HepG2 (cell line): ENCODE measurements around the gene PRCD. TPM values are rescaled to one million over a fixed set of nuclear protein-coding genes. Genes with fewer than 3 reads are reported as not detected.
A peak's percentile ranks its signal among the peaks of the same experiment; 100 is the strongest.

Experiments
- BCL6 ChIP-seq: IDR thresholded peaks from 2 replicates; pipeline ENCODE4 v1.6.1; 2016; ENCODE audit warnings: missing genetic modification reagents, missing compliant biosample characterization
- BRD4 ChIP-seq: sonication (generic); formaldehyde crosslinking; IDR thresholded peaks from 2 replicates; pipeline ENCODE4 v1.4.0; 2020; ENCODE audit warnings: missing genetic modification reagents
- DMTF1 ChIP-seq: sonication (generic); formaldehyde crosslinking; IDR thresholded peaks from 2 replicates; pipeline ENCODE4 v1.4.0; 2020; ENCODE audit warnings: mild to moderate bottlenecking, missing genetic modification reagents
- FOXP4 ChIP-seq: sonication (generic); formaldehyde crosslinking; IDR thresholded peaks from 2 replicates; pipeline ENCODE4 v1.4.0; 2020; ENCODE audit warnings: missing genetic modification reagents
- HMG20A ChIP-seq: IDR thresholded peaks from 2 replicates; pipeline ENCODE4 v1.6.1; 2016; ENCODE audit warnings: borderline replicate concordance
- MNT ChIP-seq: fragments of 450-650 bp; IDR thresholded peaks from 2 replicates; pipeline ENCODE4 v1.6.1; 2016
- MXD1 ChIP-seq: sonication (generic); formaldehyde crosslinking; IDR thresholded peaks from 2 replicates; pipeline ENCODE4 v1.4.0; 2020; ENCODE audit warnings: mild to moderate bottlenecking, missing genetic modification reagents
- RARA ChIP-seq: IDR thresholded peaks from 2 replicates; pipeline ENCODE4 v1.6.1; 2016; ENCODE audit warnings: missing genetic modification reagents, missing compliant biosample characterization
- REPIN1 ChIP-seq: sonication (generic); formaldehyde crosslinking; IDR thresholded peaks from 2 replicates; pipeline ENCODE4 v1.8.0; 2022; ENCODE audit warnings: missing genetic modification reagents, low read depth, mild to moderate bottlenecking, borderline replicate concordance
- RFX3 ChIP-seq: IDR thresholded peaks from 2 replicates; pipeline ENCODE4 v1.6.1; 2016; ENCODE audit warnings: missing biosample characterization, missing genetic modification reagents
- RFXAP ChIP-seq: sonication (generic); formaldehyde crosslinking; IDR thresholded peaks from 2 replicates; pipeline ENCODE4 v1.4.0; 2020; ENCODE audit warnings: missing genetic modification reagents, borderline replicate concordance
- RXRA ChIP-seq: sonication (generic); formaldehyde crosslinking; IDR thresholded peaks from 2 replicates; pipeline ENCODE4 v1.5.1; 2020; ENCODE audit warnings: missing genetic modification reagents
- ZMYM4 ChIP-seq: sonication (generic); formaldehyde crosslinking; IDR thresholded peaks from 2 replicates; pipeline ENCODE4 v1.8.1; 2023; ENCODE audit warnings: mild to moderate bottlenecking, missing genetic modification reagents
- ZNF770 ChIP-seq: sonication (generic); formaldehyde crosslinking; IDR thresholded peaks from 2 replicates; pipeline ENCODE4 v1.5.0; 2020; ENCODE audit warnings: mild to moderate bottlenecking, missing genetic modification reagents
- ZUFSP ChIP-seq: sonication (generic); formaldehyde crosslinking; IDR thresholded peaks from 2 replicates; pipeline ENCODE4 v1.9.0; 2021; ENCODE audit warnings: missing genetic modification reagents, mild to moderate bottlenecking, borderline replicate concordance
- polyA plus RNA-seq, 8 experiments: library from polyadenylated mRNA; depleted of rRNA in 3 of 8; stranded (reverse) in 7 of 8; unstranded in 1 of 8; fragments of >200 nt; fragmentation: Illumina TruSeq in 4 of 8; extraction: Trizol in 4 of 8; gene quantifications; 2 replicates each; pipeline versions ENCODE4 v1.2.1 to v1.2.3, GENCODE V29; 2011 to 2016; ENCODE audit warnings: low read depth in 4 of 8, missing spikeins in 1 of 8, mixed read lengths in 1 of 8; ENCODE audit not compliant: insufficient read depth in 1 of 8
- total RNA-seq, 5 experiments: library from RNA; depleted of rRNA; stranded (reverse); fragments of >200 nt; fragmentation: Illumina TruSeq; extraction: Trizol; gene quantifications; 2 replicates each; pipeline ENCODE4 v1.2.3, GENCODE V29; 2016; ENCODE audit warnings: low read depth in 1 of 5

PRCD gene
- total and polyA plus RNA-seq, 2 of the 13 experiments (the other 11 are each of a cell fraction or from before 2014, with no cell fraction given) = 0.51 TPM; not detected in 1

- TF ChIP-seq FOXP4 (CRISPR knock-in tag) = peak; percentile 42
- peak; percentile 59 for TF ChIP-seq RARA (CRISPR knock-in tag)
- TF ChIP-seq ZNF770 = peak; percentile 64
- no peak for TF ChIP-seq ZUFSP (CRISPR knock-in tag)
- peak; percentile 52; the same call in 1 of the 2 replicates for TF ChIP-seq RFXAP
- TF ChIP-seq REPIN1 = peak; percentile 40; the same call in 1 of the 2 replicates
- no peak for TF ChIP-seq DMTF1 (CRISPR knock-in tag)
- no peak for TF ChIP-seq MNT
- TF ChIP-seq BCL6 = peak; percentile 95
- TF ChIP-seq MXD1 (CRISPR knock-in tag) = no peak; the same call in none of the 2 replicates
- TF ChIP-seq RFX3 (CRISPR knock-in tag) = no peak
- TF ChIP-seq BRD4 (CRISPR knock-in tag) = peak; percentile 78; the same call in 1 of the 2 replicates
- peak; percentile 26; the same call in 1 of the 2 replicates for TF ChIP-seq HMG20A (CRISPR knock-in tag)
- peak; percentile 39; the same call in 1 of the 2 replicates for TF ChIP-seq RXRA (CRISPR knock-in tag)
- TF ChIP-seq ZMYM4 (CRISPR knock-in tag) = peak; percentile 33; the same call in 1 of the 2 replicates
Observed at GRCh38 chr17:76524598-76525512, 15.0 kb upstream of the PRCD start (continued).
